ENCODE measurements around the gene CACNA1C.
"Not testable (repeated sequence)": the region's sequence is repeated elsewhere in the genome, so short reads cannot be mapped to it uniquely, and the experiment has no call there.

The CACNA1C gene

DNA sequence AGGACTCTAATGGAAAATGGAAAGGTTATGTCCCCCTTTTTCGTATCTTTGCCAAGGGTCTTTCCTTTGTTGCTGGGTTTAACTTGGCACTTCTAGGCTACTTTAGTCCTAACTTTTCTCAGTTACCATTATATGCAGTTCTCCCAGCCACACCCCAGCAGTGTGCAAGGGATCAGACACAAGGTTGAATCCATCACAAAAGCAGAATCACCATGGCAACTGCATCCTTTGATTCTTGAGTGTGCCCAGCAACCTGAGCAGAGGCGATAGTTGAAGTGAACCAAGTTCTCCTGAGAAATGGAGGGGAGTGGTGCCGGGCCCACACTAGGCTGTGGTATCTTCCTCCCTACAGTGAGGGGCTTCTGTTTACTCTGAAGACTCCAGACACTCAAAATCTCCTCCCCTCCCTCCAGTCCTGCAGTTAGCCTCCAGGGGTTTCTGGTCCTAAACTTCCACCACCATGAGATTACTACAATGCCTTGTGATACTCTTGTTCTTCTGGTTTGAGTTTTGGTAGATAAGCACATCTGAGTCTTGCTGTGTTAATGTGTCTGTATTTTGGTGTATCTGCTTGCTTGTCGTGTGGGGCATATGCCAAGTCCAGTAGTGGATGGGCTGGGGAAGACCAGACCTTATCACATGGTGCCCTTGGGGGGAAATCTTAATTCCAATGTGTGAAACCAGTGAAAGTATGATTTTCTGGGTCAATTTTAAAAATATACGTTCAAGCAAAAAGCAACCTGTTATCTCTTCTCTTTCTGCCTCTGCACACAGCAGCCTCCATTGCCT, 183.9 kb downstream of the CACNA1C start:
- no peak for DNase-seq

GRCh38 chr12:2238111-2238510, 185.3 kb downstream of the CACNA1C start:
- DNase-seq, result no peak

DNA sequence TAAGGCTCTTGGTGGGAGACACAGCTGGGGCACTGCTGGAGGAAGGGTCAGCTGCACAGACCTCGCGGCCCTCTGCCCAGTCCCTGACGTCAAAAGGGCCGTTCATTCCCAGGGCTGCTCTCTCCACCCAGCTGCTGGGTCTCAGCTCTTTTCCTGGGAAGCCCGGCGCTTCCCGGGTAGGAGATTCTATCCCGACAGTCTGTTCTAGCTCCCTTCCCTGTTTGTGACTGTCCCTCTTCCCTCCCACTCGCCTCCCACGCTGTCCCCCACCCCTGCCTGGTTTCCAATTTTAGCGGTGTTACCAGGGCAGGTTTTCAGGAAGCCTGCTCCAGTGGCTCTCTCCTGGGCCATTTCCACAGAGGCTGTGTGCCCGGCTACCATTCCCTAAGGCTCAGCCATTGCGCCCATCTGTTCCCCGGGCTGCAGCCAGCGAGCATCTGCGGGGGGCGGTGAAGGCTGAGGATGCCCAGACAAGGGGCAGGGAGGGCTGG, 186.6 kb downstream of the CACNA1C start:
- DNase-seq, result no peak

DNA sequence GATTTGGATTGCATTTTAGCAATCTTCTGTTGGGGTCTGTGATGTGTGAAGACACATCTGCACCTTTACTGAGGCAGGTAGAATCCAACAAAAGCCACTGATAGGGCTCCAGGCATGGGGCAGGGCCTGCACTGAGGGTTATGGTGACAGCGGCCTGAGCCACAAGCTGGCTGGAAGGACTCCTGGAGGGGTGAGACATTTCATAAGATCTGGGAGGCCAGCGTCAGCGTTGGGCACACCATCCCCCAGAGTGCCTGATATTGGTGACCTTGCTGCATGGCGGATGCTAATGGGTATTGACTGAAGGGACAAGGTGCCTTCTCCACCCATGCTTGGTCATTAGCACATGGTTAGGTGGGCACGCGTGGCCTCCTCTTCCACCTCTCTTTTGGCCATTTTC, 187.6 kb downstream of the CACNA1C start:
- no peak for DNase-seq

GRCh38 chr12:2240984-2241383, 188.2 kb downstream of the CACNA1C start:
- no peak for DNase-seq

DNA sequence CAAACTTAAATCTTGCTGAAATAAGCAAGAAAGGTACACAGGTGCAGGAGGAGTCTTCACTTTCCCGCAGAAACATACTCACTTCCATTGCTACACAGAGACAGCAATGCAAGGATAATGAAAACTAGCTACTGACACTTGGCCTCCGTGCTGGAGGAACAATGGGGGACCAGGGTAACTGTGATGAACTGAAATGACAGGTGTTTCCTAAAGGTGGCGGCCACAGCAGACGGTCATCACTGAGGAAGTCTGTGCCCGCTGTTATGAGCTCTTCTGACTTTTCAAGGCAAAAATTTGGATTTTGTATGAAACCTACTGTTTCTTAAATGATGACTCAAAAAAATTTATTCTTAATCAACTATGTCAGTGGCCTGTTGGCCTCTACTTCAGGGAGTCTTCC, 189.4 kb downstream of the CACNA1C start:
- no peak for DNase-seq

DNA sequence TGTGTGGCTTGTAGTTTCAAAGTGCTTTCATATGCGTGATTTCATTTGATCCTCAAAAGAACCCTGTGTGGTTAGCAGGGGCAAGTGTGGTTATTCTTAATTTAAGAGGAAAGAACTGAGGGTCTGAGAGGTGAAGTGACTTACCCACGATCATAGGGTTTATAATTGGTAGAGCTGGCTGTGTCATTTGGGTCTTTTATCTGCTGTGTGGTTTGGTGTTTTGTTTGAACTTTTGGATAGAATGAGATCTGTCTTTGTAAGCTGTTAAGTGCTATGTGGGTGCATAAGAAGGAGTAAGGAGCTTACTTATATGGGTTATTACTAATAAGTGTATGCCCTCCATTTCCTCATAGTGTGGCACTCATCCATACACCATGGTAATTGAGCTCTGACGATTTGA, 190.0 kb downstream of the CACNA1C start:
- no peak for DNase-seq

DNA sequence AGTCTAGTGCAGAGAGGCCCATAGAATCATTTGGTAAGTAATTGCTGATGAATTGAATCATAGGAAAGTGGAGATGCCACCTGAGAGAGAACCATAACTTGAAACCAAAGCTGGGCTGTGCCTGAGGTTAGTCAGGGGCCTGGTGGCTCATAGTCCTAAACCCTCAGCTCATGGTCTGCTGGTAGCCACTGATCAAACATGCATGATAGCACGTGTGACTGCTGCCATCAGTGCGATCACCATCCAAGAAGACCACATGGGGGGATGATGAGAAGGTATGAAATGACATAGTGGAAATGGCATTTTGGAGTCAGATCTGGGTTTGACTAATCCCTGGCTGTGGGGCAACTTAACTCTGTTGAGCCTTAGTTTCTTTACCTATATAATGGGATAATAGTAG, 190.5 kb downstream of the CACNA1C start:
- no peak for DNase-seq

DNA sequence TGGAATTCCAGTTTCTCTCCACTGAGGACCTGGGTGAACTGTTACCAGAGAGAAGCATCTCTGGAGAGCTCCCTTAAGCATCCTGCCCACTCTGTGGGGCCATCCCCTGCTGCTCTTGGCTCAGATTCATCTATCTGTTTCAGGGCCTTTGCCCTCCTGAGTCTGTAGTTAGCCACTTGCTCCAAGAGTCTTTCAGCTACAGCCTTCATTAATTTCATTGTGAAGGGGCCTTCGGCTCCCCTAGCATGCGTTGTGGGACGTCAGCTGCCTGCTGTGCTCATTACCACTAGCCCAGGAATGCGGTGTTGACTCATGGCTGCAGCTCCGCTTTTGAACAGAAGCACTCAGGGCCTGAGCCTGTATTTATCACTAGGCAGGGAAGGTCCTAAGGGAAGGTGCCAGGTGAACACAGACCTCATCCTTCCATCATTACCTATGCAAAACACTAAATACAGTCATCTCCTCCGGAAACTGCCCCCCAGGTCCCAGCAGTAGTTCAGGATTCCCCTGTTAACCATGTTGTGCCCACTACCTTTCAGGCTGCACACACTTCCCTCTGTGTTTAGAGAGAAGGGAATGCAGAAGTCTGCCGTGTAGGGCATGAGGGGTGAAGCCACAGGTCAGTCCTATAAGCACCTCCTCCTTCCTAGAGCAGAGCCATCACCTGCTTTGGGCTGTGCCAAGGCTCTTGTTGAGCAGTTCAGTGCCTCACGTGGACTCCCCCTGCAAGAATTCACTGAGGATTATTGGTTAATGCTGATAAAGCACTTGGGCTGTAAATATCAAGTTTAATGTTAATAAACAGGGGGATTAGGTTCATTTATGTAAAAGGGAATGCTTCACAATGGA, 191.4 kb downstream of the CACNA1C start:
- DNase-seq, result no peak

DNA sequence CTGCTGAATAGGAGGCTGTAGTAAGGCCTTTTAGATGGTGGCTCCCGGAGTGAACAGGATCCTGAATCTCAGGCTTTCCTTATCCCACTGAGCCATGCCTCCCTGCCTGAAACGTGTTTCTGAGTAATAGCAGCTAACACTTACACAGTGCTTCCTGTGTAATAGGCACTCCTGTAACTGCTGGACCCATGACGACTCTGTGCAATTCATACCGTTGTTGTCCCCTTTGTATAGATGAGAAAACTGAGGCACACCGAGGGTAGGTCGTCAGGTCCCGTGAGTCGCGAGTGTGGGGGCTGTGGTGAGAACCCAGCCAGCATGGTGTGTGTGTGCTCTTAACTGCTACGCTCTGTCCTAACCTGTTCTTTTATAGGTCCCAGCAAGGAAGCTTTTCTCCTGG, 193.6 kb downstream of the CACNA1C start:
- no peak for DNase-seq

DNA sequence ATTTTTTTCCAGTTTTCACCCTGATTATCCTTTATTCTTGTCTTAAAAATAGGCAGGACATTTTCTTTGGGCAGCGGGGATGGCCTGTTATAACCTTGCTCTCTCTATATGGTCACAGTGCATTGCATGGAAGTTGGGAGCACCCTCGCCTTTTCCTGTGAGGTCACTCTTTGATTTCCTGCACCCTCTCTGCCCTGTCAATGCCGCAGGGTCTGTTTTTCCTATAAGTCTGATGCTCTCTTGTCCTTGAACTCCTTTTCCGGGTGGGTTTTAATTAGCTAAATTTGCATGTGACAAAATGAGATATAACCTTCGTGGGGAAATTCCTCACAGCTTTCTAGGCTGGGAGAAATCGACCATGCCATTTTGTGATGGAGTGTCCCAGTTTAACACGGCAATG, 194.3 kb downstream of the CACNA1C start:
- DNase-seq, result no peak

DNA sequence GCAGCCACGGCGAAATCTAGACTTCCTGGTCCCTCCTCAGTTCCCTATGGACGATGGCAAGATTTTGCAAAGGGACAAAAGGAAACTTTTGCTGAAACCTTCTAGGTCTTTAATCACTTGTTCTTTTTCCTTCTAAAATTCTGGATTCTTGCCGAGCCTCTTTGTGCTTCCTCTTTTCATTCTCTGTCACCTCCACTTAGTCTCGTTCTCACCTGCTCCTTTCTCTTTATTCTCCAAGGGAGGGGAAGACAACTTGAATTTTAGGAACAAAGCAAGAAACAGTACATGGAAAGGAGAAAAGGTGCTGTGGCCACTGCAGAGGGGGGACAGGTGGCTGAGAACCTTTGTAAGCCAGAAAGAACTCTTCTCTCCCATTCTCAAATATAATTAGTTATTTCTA, 194.8 kb downstream of the CACNA1C start:
- no peak for DNase-seq

DNA sequence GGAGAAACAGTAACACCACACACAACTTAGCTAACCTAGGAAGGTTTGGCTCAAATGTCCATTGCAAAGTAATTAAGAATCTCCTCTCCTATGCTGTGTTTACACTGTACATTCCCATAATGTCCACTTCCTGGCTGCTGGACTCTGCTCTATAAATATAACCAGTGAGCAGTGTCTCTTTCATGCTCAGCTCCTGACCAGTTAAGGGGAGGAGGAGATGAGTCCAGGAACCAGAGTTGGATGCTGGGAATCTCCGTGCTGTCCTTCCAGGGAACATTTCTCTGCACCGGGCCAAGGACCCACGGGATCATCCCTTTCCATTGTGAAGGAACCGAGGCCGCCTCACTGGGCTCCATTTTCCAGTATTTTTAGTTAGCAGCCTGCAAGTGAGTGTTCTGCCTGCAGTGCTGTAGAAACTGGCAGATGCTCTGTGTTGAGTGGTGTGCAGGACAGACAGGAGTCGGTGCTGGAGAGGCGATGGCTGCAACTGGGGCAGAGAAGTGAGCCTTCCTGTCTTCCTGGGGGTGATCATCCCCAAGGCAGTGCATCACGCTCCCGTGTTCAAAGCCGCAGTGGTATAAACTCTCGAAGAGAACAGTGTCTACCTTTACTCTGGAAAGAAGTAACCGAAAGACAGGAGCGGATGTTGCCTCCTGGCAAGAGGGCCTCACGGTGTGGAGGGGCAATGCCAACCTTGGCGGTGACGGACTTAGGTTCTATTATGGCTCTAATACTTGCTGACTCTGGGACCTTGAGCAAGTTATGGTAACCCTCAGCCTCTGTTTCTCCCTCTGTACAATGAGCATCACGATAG, 195.5 kb downstream of the CACNA1C start:
- no peak for DNase-seq

DNA sequence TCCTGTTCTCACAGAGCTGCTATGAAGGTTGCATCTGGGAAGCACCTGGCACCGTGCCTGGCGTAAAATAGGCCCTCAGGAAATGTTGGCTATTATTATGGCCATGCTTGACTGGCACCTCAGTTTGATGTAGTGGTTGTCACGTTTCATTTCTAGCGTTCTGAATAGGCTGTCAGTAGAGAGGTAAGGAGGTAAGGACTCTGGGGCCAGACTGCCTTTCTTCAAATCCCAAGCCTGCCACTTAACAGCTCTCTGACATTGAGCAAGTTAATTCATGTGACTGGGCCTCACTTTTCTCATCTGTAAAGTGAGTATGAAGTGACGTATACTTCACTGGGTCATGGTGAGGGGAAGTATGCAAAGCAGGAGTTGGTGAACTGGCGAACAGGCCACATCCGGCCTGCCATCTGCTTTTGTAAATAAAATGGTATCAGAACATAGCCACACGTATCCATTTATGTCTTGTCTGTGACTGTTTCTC, 196.2 kb downstream of the CACNA1C start:
- DNase-seq, result no peak

- no peak for DNase-seq
Observed at GRCh38 chr12:2250797-2251196, 198.0 kb downstream of the CACNA1C start.

DNA sequence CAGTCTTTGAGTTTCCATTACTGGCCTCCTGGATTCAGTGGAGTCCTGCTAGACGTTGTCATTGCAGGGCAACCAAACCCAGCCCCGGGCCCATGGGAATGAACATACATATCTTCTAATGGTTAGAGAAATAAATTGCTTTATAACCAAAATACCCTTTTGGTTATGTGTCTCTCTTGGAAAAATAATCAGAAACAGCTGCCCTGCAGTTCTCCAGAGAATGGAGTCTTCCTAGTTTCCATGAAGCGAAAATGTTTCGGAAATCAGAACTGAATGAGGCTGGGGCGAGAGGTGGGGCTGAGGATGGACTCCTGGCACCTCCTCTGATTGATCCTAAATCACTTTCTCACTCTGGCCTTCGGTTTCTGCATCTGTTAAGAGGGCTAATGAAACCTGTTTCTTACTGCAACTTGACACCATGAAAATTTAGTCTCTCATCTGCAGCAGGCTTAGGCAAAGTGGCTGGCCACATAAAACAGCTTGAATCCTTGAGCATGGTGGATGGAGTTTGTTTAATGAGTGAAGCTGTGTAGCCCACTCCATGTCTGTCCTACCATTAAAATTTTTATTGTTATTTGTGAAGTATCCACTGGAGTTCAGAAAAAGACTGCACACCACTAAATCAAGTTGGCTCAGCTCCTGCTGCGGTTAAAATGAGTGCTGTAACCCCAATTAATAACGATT, 198.9 kb downstream of the CACNA1C start:
- no peak for DNase-seq

DNA sequence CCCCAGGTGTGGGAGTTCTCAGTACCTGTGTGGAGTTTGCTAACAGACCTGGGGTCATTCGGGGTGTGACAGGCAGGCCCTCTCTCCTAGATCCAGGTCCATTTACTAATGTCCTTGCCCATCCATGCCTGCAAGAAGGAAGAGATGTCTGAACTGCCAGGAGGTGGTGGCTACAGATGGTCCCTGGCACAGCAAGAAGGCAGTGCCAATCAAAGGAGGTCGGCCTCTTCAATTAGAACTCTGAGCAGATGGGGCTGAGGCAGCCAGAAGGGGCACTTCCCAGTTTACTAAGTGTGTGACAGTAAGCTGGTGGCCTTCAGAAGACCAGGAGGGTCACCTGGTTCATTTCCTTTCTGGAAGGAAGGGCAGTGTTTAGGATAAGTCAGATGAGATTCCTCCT, 202.5 kb downstream of the CACNA1C start:
- no peak for DNase-seq

- not testable (repeated sequence) for DNase-seq
Observed at GRCh38 chr12:2255731-2256130, 202.9 kb downstream of the CACNA1C start.

DNA sequence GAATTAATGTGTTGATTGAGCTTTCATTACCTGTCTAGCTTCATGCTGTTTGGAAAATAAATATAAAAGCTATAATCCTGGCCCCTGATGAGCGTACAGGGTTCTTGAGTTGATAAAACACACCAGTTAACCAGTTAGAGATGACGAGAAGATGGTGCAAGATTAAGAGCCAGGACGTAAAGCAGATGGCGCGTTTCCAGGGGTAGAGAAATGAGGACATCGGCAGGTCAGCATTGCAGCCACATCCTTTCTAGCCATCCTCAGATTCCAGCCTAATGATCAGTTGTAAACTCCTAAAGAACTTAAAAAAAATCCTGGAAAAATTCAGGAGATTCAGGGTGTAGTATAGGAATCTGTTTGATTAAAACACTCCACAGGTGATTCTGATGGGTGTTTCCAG, 203.7 kb downstream of the CACNA1C start:
- no peak for DNase-seq

GRCh38 chr12:2256915-2257314, 204.1 kb downstream of the CACNA1C start:
- DNase-seq, result no peak

GRCh38 chr12:2258025-2258424, 205.2 kb downstream of the CACNA1C start:
- no peak for DNase-seq

- no peak for DNase-seq
Observed at GRCh38 chr12:2259369-2259768, 206.6 kb downstream of the CACNA1C start.

DNA sequence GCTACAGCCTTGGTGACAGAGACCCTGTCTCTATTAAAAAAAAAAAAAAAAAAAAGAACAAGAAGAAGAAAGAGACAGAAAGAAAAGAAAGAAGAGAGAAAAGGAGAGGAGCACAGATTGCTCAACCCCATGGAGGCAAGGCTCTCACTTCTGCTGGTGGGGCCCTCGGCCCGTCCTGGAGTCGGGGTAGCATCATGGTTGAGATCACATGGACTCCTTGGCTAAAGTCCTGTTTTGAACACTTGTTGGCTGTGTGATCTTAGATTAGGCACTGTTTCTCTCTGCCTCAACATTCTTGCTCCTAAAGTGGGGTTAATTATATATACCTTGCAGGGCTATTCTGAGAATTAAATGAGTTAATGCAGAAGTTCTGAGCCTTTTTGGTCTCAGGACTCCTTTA, 207.7 kb downstream of the CACNA1C start:
- no peak for DNase-seq
